AG04449 (cell line): Measurements from ENCODE around the gene MICAL3.

Experiments used
- CTCF ChIA-PET: fragments of 350-600 bp; formaldehyde crosslinking; extraction: SDS; loops from one replicate; lab custom pipeline; 2021; ENCODE audit warnings: antibody characterized with exemption; lab: Yijun Ruan, JAX
- POLR2A ChIA-PET: fragments of 400-600, 350-600 bp; formaldehyde crosslinking; extraction: SDS; loops from one replicate; lab custom pipeline; 2020; ENCODE audit warnings: antibody characterized with exemption, inconsistent platforms; lab: Yijun Ruan, JAX
- DNase-seq: peaks from one replicate; pipeline ENCODE4 v3.0.0-alpha.2; 2010; ENCODE audit warnings: low read depth, low spot score
- H3K4me3 ChIP-seq: 2 replicates; pipeline ENCODE4 v1.5.1; 2011; ENCODE audit warnings: low read depth, mild to moderate bottlenecking, control low read depth, low read length
- CTCF ChIP-seq: IDR thresholded peaks from one replicate; pipeline ENCODE4 v1.5.1; 2011; ENCODE audit warnings: mild to moderate bottlenecking, moderate library complexity, low read length, control low read depth, inconsistent platforms; ENCODE audit not compliant: insufficient read depth; ENCODE audit errors: missing control alignments

The MICAL3 gene

GRCh38 chr22:17873804-17874203 is 150.6 kb downstream of the MICAL3 start:
- ChIA-PET CTCF (interaction anchor here (4.9 kb wide), 1 partner anchor 202 kb away, joined by 33 read pairs; no protein-coding TSS in a partner anchor), POLR2A (no interaction called here)
- DNase-seq, result no peak
- no peak for TF ChIP-seq CTCF
- no peak overlapping the region for H3K4me3 ChIP-seq

- TF ChIP-seq CTCF, result no peak
- ChIA-PET CTCF (interaction anchor here (4.9 kb wide), 1 partner anchor 203 kb away, joined by 33 read pairs; no protein-coding TSS in a partner anchor), POLR2A (no interaction called here)
- no peak for DNase-seq
- H3K4me3 ChIP-seq, result no peak overlapping the region
Observed at GRCh38 chr22:17873116-17873515, 151.2 kb downstream of the MICAL3 start.

- DNase-seq, result no peak
- H3K4me3 ChIP-seq, result no peak overlapping the region
- TF ChIP-seq CTCF, result no peak
- ChIA-PET CTCF (interaction anchor here (4.9 kb wide), 1 partner anchor 204 kb away, joined by 33 read pairs; no protein-coding TSS in a partner anchor), POLR2A (no interaction called here)
Observed at GRCh38 chr22:17872471-17872870, 151.9 kb downstream of the MICAL3 start.

- CTCF ChIA-PET, result interaction anchor here (0.8 to 4.9 kb wide), 2 partner anchors 204 kb away, joined by 3 to 33 read pairs; no protein-coding TSS in a partner anchor
- no peak overlapping the region for H3K4me3 ChIP-seq
- no peak for TF ChIP-seq CTCF
- POLR2A ChIA-PET, result no interaction called here
- DNase-seq, result no peak
Observed at GRCh38 chr22:17871726-17872458, 152.5 kb downstream of the MICAL3 start.

GRCh38 chr22:17870407-17870806 is 154.0 kb downstream of the MICAL3 start:
- ChIA-PET CTCF (interaction anchor here (1.0 to 1.5 kb wide), 2 partner anchors 14 to 205 kb away, joined by 3 to 6 read pairs; no protein-coding TSS in a partner anchor), POLR2A (no interaction called here)
- no peak for TF ChIP-seq CTCF
- no peak for DNase-seq
- H3K4me3 ChIP-seq, result no peak overlapping the region

GRCh38 chr22:17869285-17870096 is 154.9 kb downstream of the MICAL3 start:
- ChIA-PET POLR2A (no interaction called here), CTCF (interaction anchor here (1.5 kb wide), 1 partner anchor 206 kb away, joined by 6 read pairs; no protein-coding TSS in a partner anchor)
- no peak overlapping the region for H3K4me3 ChIP-seq
- TF ChIP-seq CTCF, result no peak
- DNase-seq, result no peak
